Testis (tissue), 2 donors: ENCODE measurements around the gene BMP10.

ENCODE experiments used
- POLR2A ChIP-seq: fragments of 450-650 bp; IDR thresholded peaks from one replicate; pipeline ENCODE4 v1.6.1; 2017; ENCODE audit warnings: antibody characterized with exemption, mild to moderate bottlenecking, moderate library complexity
- TF ChIP-seq, protein P1 (sequence below), 3 experiments: fragments of 450-650 bp in 2 of 3; fragments of 200-600 bp in 1 of 3; sonication (generic) in 1 of 3; IDR thresholded peaks; one replicate each; pipeline ENCODE4 v1.5.1; 2016 to 2019; ENCODE audit warnings: antibody characterized with exemption in 3 of 3, mild to moderate bottlenecking in 2 of 3, moderate library complexity in 1 of 3

DNA sequence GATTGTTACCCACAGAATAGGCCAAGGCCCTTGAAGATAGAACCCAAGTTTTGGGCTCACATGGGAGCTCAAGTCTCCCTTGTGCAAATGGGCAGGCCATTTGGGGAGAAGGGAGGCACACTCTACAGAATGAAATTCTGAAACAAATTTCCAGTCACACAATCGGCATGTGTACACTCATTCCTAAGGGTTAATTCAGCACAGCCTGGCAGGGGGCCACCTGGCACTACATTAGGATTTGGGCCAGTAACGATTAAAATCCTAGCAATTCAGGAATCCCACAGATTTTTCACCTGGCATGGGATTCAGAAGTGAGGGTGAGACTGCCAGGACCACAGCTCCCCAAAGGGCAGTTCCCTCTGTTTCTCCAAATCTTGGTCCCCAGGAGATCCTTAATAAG is 46.4 kb downstream of the BMP10 start:
- no peak for TF ChIP-seq POLR2A
- TF ChIP-seq, protein P1, sequence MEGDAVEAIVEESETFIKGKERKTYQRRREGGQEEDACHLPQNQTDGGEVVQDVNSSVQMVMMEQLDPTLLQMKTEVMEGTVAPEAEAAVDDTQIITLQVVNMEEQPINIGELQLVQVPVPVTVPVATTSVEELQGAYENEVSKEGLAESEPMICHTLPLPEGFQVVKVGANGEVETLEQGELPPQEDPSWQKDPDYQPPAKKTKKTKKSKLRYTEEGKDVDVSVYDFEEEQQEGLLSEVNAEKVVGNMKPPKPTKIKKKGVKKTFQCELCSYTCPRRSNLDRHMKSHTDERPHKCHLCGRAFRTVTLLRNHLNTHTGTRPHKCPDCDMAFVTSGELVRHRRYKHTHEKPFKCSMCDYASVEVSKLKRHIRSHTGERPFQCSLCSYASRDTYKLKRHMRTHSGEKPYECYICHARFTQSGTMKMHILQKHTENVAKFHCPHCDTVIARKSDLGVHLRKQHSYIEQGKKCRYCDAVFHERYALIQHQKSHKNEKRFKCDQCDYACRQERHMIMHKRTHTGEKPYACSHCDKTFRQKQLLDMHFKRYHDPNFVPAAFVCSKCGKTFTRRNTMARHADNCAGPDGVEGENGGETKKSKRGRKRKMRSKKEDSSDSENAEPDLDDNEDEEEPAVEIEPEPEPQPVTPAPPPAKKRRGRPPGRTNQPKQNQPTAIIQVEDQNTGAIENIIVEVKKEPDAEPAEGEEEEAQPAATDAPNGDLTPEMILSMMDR (IDR thresholded peaks at IDR 0.05), result no peak
